Osteocyte (in vitro differentiated cells): ENCODE measurements around the gene CAPSL. TPM values are rescaled to one million over a fixed set of nuclear protein-coding genes. Genes with fewer than 3 reads are reported as not detected.

ENCODE experiments used
- DNase-seq: peaks from one replicate; pipeline ENCODE4 v3.0.0; 2021; ENCODE audit warnings: mixed read lengths; ENCODE audit not compliant: unreplicated experiment; ENCODE audit errors: extremely low spot score
- H3K27ac Mint-ChIP-seq: one replicate; pipeline ENCODE4 v1.8.0; 2021; ENCODE audit warnings: mild to moderate bottlenecking, mixed read lengths; ENCODE audit not compliant: unreplicated experiment
- H3K27me3 Mint-ChIP-seq: one replicate; pipeline ENCODE4 v1.8.0; 2021; ENCODE audit warnings: mixed read lengths; ENCODE audit not compliant: unreplicated experiment
- H3K36me3 Mint-ChIP-seq: one replicate; pipeline ENCODE4 v1.8.0; 2021; ENCODE audit warnings: mixed read lengths; ENCODE audit not compliant: unreplicated experiment
- H3K4me1 Mint-ChIP-seq: one replicate; pipeline ENCODE4 v1.8.0; 2021; ENCODE audit warnings: mixed read lengths; ENCODE audit not compliant: unreplicated experiment
- H3K4me3 Mint-ChIP-seq: one replicate; pipeline ENCODE4 v1.8.0; 2021; ENCODE audit warnings: mild to moderate bottlenecking, moderate library complexity, mixed read lengths; ENCODE audit not compliant: unreplicated experiment
- H3K9me3 Mint-ChIP-seq: one replicate; pipeline ENCODE4 v1.8.0; 2021; ENCODE audit warnings: mixed read lengths; ENCODE audit not compliant: unreplicated experiment
- CTCF ChIP-seq: fragments of 200-600 bp; sonication (generic); IDR thresholded peaks from 2 replicates; pipeline ENCODE4 v1.5.0; 2021; ENCODE audit warnings: antibody characterized with exemption, mild to moderate bottlenecking, moderate library complexity
- total RNA-seq: library from RNA; stranded (reverse); gene quantifications from 2 replicates; pipeline ENCODE4 v1.2.1, GENCODE V29; 2021

Gene CAPSL
- total RNA-seq, 1 donor from 2014 or later = not detected

- no peaks in the 10 kb centered on the region for H3K9me3 Mint-ChIP-seq
- no peaks in the 10 kb centered on the region for H3K36me3 Mint-ChIP-seq
- H3K27ac Mint-ChIP-seq = no peak overlapping the region
- H3K4me3 Mint-ChIP-seq = no peak overlapping the region
- DNase-seq = no peak
- H3K4me1 Mint-ChIP-seq = peaks cover 15% of the 10 kb centered on the region
- no peak for TF ChIP-seq CTCF
- no peaks in the 10 kb centered on the region for H3K27me3 Mint-ChIP-seq
These were observed 60.3 kb downstream of the CAPSL start for GRCh38 chr5:35878079-35878478.

GRCh38 chr5:35877655-35878054, 60.8 kb downstream of the CAPSL start:
- Mint-ChIP-seq H3K36me3 (no peaks in the 10 kb centered on the region), H3K27me3 (no peaks in the 10 kb centered on the region), H3K4me1 (peaks cover 15% of the 10 kb centered on the region), H3K9me3 (no peaks in the 10 kb centered on the region), H3K4me3 (no peak overlapping the region), H3K27ac (no peak overlapping the region)
- no peak for TF ChIP-seq CTCF
- no peak for DNase-seq

- no peaks in the 10 kb centered on the region for H3K36me3 Mint-ChIP-seq
- TF ChIP-seq CTCF = no peak
- H3K27me3 Mint-ChIP-seq = no peaks in the 10 kb centered on the region
- H3K9me3 Mint-ChIP-seq = no peaks in the 10 kb centered on the region
- no peak overlapping the region for H3K27ac Mint-ChIP-seq
- no peak overlapping the region for H3K4me3 Mint-ChIP-seq
- no peak for DNase-seq
- peaks cover 15% of the 10 kb centered on the region for H3K4me1 Mint-ChIP-seq
These were observed 61.5 kb downstream of the CAPSL start for GRCh38 chr5:35876922-35877321.

GRCh38 chr5:35876454-35876853, 62.0 kb downstream of the CAPSL start:
- no peak overlapping the region for H3K27ac Mint-ChIP-seq
- peaks cover 15% of the 10 kb centered on the region for H3K4me1 Mint-ChIP-seq
- H3K9me3 Mint-ChIP-seq = no peaks in the 10 kb centered on the region
- no peaks in the 10 kb centered on the region for H3K36me3 Mint-ChIP-seq
- TF ChIP-seq CTCF = no peak
- H3K4me3 Mint-ChIP-seq = no peak overlapping the region
- no peaks in the 10 kb centered on the region for H3K27me3 Mint-ChIP-seq
- no peak for DNase-seq

GRCh38 chr5:35870605-35871004, 67.8 kb downstream of the CAPSL start:
- H3K4me1 Mint-ChIP-seq = no peaks in the 10 kb centered on the region
- no peak overlapping the region for H3K27ac Mint-ChIP-seq
- no peaks in the 10 kb centered on the region for H3K36me3 Mint-ChIP-seq
- H3K9me3 Mint-ChIP-seq = no peaks in the 10 kb centered on the region
- H3K4me3 Mint-ChIP-seq = no peak overlapping the region
- no peak for DNase-seq
- no peak for TF ChIP-seq CTCF
- H3K27me3 Mint-ChIP-seq = no peaks in the 10 kb centered on the region
